Hindlimb muscle (tissue), 1 donor: ENCODE data around the gene EIF4ENIF1. TPM values are rescaled to one million over a fixed set of nuclear protein-coding genes. Genes with fewer than 3 reads are reported as not detected.
"Not testable (repeated sequence)": the region's sequence is repeated elsewhere in the genome, so short reads cannot be mapped to it uniquely, and the experiment has no call there.

Source experiments
- DNase-seq: peaks from one replicate; pipeline ENCODE4 v3.0.0-alpha.2; 2013
- polyA plus RNA-seq: library from polyadenylated mRNA; unstranded; fragments of 120-200 nt; gene quantifications from one replicate; pipeline ENCODE4 v1.2.1, GENCODE V29; 2013; ENCODE audit not compliant: insufficient read length

The EIF4ENIF1 gene
- polyA plus RNA-seq, 1 donor, result 31.3 TPM

- no peak for DNase-seq
These were observed 48.0 kb downstream of the EIF4ENIF1 start for GRCh38 chr22:31441652-31442051.

- DNase-seq, result no peak
These were observed 49.0 kb downstream of the EIF4ENIF1 start for GRCh38 chr22:31440681-31441080.

GRCh38 chr22:31439808-31440207 is 49.8 kb downstream of the EIF4ENIF1 start:
- DNase-seq, result peak; percentile 17

- peak; percentile 9 for DNase-seq
These were observed 53.5 kb downstream of the EIF4ENIF1 start for GRCh38 chr22:31436132-31436531.

GRCh38 chr22:31431950-31432349 is 57.7 kb downstream of the EIF4ENIF1 start:
- DNase-seq, result no peak

GRCh38 chr22:31425331-31426050 is 64.2 kb downstream of the EIF4ENIF1 start:
- DNase-seq, result no peak

- DNase-seq, result not testable (repeated sequence)
These were observed 87.3 kb downstream of the EIF4ENIF1 start for GRCh38 chr22:31402350-31402749.

- DNase-seq, result peak; percentile 24
These were observed 89.6 kb downstream of the EIF4ENIF1 start for GRCh38 chr22:31400023-31400397.

- peak; percentile 97 for DNase-seq
These were observed 90.2 kb downstream of the EIF4ENIF1 start, which contains the start of gene DRG1 for GRCh38 chr22:31399211-31400022. Gene DRG1 (plus strand): TSS chr22:31399604. CDS start chr22:31399684, 80 bp downstream.

GRCh38 chr22:31398231-31398630 is 91.4 kb downstream of the EIF4ENIF1 start:
- DNase-seq, result no peak

GRCh38 chr22:31394326-31394725 is 95.3 kb downstream of the EIF4ENIF1 start:
- DNase-seq, result no peak

GRCh38 chr22:31393893-31394292 is 95.7 kb downstream of the EIF4ENIF1 start:
- DNase-seq, result no peak

Other genes with a start within 250 kb of the EIF4ENIF1 start
- gene PIK3IP1, start 197.4 kb downstream of the EIF4ENIF1 start, polyA plus RNA-seq, result 6.5 TPM
- gene PATZ1, start 143.5 kb downstream of the EIF4ENIF1 start, polyA plus RNA-seq, result 27.5 TPM
- 77.8 TPM for gene DRG1, start 90.2 kb downstream of the EIF4ENIF1 start, polyA plus RNA-seq
- 9.7 TPM for gene SFI1, start 6.7 kb upstream of the EIF4ENIF1 start, polyA plus RNA-seq
- gene PISD, start 172.4 kb upstream of the EIF4ENIF1 start, polyA plus RNA-seq, result 21.8 TPM